ENCODE measurements around the gene FOXL2NB. TPM values are rescaled to one million over a fixed set of nuclear protein-coding genes. Genes with fewer than 3 reads are reported as not detected.

FOXL2NB gene
- total and polyA plus RNA-seq, 4 donors: not detected

- Histone ChIP-seq H3K9me3 (ENCODE audit: control insufficient read depth in 4 of 4, insufficient read depth in 3 of 4, low read length in 3 of 4) (no peaks in the 10 kb centered on the region), H3K27me3 (ENCODE audit: control insufficient read depth in 3 of 3, insufficient read depth in 3 of 3, low read length in 2 of 3) (no peaks in the 10 kb centered on the region), H3K9ac (ENCODE audit: insufficient read depth in 1 of 2, low read length in 2 of 2) (no peak overlapping the region), H3K36me3 (ENCODE audit: control insufficient read depth in 4 of 4, insufficient read depth in 4 of 4, low read length in 4 of 4) (no peaks in the 10 kb centered on the region), H3K27ac (ENCODE audit: low read depth in 1 of 2, low read length in 1 of 2) (no peak overlapping the region), H3K4me3 (no peak overlapping the region), H3K4me1 (ENCODE audit: control insufficient read depth in 5 of 5, insufficient read depth in 5 of 5, low read length in 5 of 5) (peaks cover 0 to 5% (median 3%) of the 10 kb centered on the region in 5 donors)
- DNase-seq (no peak), ATAC-seq (ENCODE audit: insufficient read depth, low FRiP score) (no peak)
- TF ChIP-seq, protein P1, sequence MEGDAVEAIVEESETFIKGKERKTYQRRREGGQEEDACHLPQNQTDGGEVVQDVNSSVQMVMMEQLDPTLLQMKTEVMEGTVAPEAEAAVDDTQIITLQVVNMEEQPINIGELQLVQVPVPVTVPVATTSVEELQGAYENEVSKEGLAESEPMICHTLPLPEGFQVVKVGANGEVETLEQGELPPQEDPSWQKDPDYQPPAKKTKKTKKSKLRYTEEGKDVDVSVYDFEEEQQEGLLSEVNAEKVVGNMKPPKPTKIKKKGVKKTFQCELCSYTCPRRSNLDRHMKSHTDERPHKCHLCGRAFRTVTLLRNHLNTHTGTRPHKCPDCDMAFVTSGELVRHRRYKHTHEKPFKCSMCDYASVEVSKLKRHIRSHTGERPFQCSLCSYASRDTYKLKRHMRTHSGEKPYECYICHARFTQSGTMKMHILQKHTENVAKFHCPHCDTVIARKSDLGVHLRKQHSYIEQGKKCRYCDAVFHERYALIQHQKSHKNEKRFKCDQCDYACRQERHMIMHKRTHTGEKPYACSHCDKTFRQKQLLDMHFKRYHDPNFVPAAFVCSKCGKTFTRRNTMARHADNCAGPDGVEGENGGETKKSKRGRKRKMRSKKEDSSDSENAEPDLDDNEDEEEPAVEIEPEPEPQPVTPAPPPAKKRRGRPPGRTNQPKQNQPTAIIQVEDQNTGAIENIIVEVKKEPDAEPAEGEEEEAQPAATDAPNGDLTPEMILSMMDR (IDR thresholded peaks at IDR 0.05; ENCODE audit: control extremely low read depth, extremely low read depth): no peak
- 94 to 97% methylated on average over 3 of the region's 3 CpGs for WGBS, 2 donors
Measured at GRCh38 chr3:138913766-138914165, 33.3 kb upstream of the FOXL2NB start.

DNA sequence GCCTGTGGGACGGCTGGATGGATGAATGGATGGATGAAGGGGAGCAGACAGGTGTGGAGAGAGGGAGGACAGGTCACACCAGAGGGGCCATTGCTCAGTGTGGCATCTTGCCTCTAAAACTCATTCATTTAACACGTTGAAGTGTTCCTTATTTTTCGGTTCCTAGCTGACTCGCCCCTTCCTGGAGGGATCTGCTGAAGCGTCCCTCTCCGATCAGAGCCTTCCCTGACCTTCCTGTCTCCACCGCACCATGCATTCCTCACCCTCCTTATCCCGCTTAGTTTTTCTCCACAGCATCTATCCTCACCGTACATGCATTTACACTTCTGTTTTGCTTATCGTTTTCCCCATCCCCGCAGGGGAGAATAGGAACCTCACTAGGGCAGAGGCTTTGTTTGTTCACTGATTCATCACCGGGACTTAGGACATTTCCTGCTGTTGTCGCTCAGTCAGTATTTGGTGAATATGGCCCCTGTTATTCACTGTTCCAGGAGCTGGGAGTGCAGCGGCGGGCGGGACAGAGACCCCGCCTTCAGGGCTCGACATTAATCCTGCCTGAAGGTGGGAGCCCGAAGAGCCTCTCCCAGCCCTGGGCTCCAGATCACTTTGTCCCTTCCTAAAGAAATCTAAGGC is 32.0 kb upstream of the FOXL2NB start:
- Histone ChIP-seq H3K4me3 (peak overlapping the region; percentile 20), H3K4me1 (ENCODE audit: control insufficient read depth in 5 of 5, insufficient read depth in 5 of 5, low read length in 5 of 5) (peaks cover 0 to 5% (median 3%) of the 10 kb centered on the region in 5 donors), H3K9me3 (ENCODE audit: control insufficient read depth in 4 of 4, insufficient read depth in 3 of 4, low read length in 3 of 4) (no peaks in the 10 kb centered on the region), H3K36me3 (ENCODE audit: control insufficient read depth in 4 of 4, insufficient read depth in 4 of 4, low read length in 4 of 4) (no peaks in the 10 kb centered on the region), H3K27ac (ENCODE audit: low read depth in 1 of 2, low read length in 1 of 2) (peak overlapping the region; percentile 84 to 99), H3K27me3 (ENCODE audit: control insufficient read depth in 3 of 3, insufficient read depth in 3 of 3, low read length in 2 of 3) (no peaks in the 10 kb centered on the region), H3K9ac (ENCODE audit: insufficient read depth in 1 of 2, low read length in 2 of 2) (peak overlapping the region in 1 of 2 donors; percentile 67)
- peak; percentile 35 for ATAC-seq (ENCODE audit: insufficient read depth, low FRiP score)
- peak in 1 of 3 donors; percentile 24 for DNase-seq
- WGBS, 2 donors: 7 to 9% methylated on average over 19 of the region's 19 CpGs
- TF ChIP-seq, protein P1 (IDR thresholded peaks at IDR 0.05; ENCODE audit: control extremely low read depth, extremely low read depth): no peak

DNA sequence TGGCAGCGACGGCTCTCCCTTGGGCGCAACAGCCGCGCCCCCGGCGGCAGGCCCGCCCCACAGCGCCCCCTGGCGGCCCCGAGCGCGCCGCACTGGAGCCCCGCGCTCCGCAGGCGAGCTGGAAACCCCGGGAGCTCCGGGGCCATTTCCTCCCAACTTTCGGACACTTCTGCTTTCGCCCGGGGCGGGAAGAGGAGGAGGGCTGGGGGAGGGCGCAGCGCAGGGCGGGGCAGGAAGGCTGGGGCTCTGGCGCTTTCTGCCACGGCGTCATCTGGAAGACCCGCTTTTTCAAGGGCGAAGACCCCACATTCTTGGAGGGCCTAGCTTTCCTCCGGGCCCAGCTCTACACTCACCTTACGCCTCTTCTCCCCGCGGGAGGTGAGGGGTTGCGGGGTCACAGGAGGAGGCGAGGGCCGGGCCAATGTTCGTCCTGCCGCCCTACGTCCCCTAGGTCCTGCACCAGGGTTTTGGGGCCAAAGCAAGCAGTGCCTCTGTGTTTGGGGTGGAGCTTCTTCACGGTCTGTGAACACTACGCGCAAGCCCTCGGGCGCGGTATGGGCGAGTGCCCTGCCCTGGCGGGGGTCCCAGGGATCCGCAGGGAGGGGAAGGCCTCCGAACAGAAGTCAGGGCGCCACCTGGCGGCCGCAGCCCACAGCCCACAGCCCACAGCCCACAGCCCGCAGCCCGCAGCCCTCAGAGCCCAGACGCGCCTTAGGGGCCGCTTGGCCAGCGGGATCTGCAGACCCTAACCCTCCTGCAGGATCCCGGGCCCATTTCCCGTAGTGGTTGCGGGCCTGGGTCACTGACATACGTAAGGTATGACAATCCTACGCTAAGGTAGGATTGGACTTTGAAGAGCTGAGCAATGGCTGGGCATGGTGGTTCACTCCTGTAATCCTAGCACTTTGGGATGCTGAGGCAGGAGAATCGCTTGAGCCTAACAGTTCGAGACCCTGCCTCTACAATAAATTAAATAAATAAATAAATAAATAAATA is 31.2 kb upstream of the FOXL2NB start:
- 2% methylated on average over 57 to 68 of the region's 68 CpGs for WGBS, 2 donors

More for the DNA sequence above, 31.2 kb upstream of the FOXL2NB start:
- Histone ChIP-seq H3K9me3 (ENCODE audit: control insufficient read depth in 4 of 4, insufficient read depth in 3 of 4, low read length in 3 of 4) (no peaks in the 10 kb centered on the region), H3K9ac (ENCODE audit: insufficient read depth in 1 of 2, low read length in 2 of 2) (peak overlapping the region; percentile 88 to 93), H3K27me3 (ENCODE audit: control insufficient read depth in 3 of 3, insufficient read depth in 3 of 3, low read length in 2 of 3) (no peaks in the 10 kb centered on the region), H3K4me3 (peak overlapping the region; percentile 71), H3K27ac (ENCODE audit: low read depth in 1 of 2, low read length in 1 of 2) (peak overlapping the region; percentile 91 to 99), H3K36me3 (ENCODE audit: control insufficient read depth in 4 of 4, insufficient read depth in 4 of 4, low read length in 4 of 4) (no peaks in the 10 kb centered on the region), H3K4me1 (ENCODE audit: control insufficient read depth in 5 of 5, insufficient read depth in 5 of 5, low read length in 5 of 5) (peaks cover 0 to 5% (median 3%) of the 10 kb centered on the region in 5 donors)
- ATAC-seq (ENCODE audit: insufficient read depth, low FRiP score) (peak; percentile 94), DNase-seq (peak; percentile 94 to 95 (median 95))
- TF ChIP-seq, protein P1 (IDR thresholded peaks at IDR 0.05; ENCODE audit: control extremely low read depth, extremely low read depth): peak; percentile 75
